ENCODE data around the gene HTT.
"Not testable (repeated sequence)": the region's sequence is repeated elsewhere in the genome, so short reads cannot be mapped to it uniquely, and the experiment has no call there.

The HTT gene

DNA sequence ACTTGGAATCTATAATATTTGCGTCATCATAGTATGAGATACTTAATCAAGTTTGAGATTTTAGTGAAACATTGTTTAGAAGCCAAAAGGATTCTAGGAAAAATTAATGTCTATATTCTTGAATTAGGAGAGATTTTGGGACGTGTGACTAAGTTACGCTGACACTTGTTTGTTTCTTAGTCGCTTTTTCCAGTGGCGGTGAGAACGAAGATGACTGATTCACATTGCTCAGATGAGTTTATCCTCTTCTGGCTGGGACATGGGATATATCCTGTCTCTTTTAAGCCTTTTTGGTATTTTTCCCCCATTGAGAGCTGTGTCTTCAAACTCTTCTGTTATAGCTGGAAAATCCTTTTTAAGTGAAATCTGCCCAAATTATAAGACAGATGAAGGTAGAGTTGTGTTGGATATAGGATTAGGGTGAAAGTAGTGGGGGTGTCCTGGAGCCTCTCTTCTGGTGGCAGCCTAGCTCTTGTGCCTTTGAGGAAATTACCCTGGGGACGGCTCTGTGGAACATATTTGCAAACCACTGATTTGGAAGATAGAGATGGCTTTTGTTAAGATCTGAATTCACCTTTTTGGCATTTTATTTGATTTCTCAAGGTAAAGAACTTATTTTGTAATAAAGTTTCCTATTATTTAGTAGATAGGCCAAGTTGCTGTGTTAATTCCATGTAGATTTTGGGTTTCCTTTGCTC is 49.7 kb downstream of the HTT start:
- DNase-seq = no peak

DNA sequence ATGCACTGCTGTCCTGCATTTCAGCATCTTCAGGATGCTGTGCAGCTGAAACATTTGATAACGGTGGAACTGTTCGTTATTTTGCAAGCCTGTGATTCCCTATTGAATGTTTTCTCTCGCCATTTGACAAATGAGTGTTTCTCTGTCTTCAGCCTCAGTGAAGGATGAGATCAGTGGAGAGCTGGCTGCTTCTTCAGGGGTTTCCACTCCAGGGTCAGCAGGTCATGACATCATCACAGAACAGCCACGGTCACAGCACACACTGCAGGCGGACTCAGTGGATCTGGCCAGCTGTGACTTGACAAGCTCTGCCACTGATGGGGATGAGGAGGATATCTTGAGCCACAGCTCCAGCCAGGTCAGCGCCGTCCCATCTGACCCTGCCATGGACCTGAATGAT is 52.6 kb downstream of the HTT start:
- no peak for DNase-seq

DNA sequence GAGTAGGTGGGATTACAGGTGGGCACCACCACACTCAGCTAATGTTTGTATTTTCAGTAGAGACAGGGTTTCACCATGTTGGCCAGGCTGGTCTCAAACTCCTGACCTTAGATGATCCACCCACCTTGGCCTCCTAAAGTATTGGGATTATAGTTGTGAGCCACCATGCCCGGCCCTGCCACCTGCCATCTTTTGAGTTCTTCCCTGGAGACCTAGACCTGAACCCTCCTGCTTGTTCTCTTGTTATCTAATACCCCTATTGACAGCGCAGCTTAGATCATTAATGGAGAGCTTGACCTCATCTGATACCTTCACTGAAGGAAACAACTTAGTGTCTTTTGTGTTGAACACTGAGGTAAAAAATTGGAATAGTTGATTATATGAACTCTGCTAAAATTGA is 53.6 kb downstream of the HTT start:
- DNase-seq = no peak

DNA sequence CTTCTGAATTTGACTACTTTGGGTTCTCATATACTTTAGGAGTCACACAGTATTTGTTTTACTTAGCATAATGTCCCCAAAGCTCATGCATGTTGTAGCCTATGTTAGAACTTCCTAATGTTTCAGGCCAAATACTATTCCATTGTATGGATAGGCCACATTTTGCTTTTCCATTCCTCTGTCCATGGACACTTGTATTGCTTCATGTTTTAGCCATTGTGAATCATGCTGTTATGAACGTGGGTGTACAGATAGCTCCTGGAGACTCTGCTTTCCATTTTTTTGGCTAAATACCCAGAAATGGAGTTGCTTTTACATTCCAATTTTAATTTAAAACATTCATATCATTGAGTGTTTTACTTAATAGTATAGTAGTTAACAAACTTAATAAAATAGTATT is 54.5 kb downstream of the HTT start:
- no peak for DNase-seq

DNA sequence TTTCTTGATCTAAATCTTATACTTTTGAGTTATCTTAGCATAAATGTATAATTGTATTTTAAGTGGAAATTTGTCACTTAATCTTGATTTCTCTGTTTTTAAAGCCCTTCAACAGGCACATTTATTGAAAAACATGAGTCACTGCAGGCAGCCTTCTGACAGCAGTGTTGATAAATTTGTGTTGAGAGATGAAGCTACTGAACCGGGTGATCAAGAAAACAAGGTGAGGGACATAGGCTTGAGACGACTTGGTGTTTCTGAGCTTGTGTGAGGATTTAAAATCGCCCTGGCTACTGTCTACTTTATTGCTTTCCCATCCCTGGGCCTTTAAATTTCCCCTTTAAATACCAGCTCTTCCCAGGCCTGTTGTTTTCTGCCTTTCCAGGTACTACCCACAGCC is 55.7 kb downstream of the HTT start:
- DNase-seq = no peak

DNA sequence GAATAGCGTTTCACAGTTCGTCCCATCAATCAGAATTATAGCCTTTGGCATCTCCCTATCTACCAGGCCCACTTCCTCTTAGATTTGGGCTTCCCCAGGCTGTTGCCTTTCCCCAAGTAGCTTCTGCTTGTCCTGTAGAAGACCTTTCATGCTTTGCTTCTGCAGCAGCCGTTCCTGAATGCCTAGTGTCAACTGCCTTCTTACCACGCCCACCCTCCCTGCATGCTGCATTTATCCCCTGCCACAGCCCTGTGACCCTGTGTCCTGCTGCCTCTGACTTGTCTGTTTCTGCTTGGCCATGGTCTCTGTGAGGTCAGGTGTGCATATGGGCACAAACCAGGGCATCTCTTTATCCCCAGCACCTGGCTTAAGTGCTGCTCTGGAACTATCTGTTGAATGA is 56.3 kb downstream of the HTT start:
- no peak for DNase-seq

DNA sequence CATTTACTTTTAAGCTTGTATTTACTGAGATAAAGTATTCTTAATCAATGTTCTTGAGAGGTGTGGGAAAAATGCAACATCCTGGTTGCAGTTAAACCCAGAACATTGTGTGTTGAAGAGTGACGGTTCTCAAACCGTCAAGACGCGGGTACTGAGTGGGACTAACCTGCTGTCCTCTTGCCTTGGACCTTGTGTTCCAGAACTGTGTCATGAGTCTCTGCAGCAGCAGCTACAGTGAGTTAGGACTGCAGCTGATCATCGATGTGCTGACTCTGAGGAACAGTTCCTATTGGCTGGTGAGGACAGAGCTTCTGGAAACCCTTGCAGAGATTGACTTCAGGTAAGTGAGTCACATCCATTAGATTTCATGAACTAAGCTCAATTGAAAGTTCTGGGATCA is 59.7 kb downstream of the HTT start:
- no peak for DNase-seq

DNA sequence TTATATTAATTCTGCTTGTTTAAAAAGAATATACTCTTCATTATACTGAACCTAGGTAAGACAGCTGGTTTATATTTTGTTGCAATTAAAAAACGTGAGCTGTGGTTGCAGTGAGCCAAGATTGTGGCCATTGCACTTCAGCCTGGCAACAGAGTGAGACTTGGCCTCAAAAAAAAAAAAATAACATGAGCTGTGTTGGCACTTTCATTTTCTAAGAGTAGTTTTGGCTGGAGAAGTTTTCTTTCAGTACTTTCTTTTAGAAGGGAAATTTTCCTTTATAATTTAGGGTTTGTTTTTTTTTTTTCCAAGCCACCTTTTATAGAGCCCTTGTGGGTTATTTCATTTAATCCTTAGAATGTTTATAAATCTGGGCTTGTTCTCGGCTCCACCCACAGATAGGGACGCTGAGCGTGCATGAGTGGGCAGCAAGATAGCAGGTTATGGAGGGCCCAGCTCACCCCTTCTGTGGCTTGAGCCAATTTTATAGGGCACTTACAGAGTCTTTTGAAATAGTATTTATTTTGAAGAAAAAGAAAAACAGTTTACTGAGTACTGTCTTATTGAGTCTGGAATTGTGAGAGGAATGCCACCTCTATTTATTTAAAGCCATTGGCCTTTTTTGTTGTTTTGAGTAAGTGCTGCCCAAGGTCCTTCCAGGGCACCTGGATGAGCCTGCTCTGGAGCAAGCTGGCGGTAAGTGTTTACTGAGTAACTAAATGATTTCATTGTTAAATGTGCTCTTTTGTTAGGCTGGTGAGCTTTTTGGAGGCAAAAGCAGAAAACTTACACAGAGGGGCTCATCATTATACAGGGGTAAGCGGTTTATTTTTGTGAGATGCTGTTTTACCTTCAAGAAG is 60.9 kb downstream of the HTT start:
- DNase-seq = no peak

DNA sequence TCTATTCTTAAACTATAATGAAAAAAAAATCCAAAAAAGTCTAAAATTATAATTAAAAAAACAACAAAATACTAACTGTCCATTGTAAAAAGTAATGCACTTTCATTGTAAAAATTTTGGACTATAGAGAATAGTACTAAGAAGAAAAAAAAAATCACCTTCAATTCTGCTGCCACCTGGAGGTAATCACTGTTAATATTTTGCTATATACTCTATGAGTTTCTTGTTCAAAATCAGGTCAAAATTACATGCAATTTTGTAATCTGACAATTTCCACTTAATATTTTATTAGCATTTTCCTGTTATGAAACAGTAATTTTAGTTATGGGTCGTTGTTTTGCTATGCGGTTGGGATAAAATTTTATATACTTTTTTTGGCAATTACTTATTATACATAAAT is 62.0 kb downstream of the HTT start:
- no peak for DNase-seq

DNA sequence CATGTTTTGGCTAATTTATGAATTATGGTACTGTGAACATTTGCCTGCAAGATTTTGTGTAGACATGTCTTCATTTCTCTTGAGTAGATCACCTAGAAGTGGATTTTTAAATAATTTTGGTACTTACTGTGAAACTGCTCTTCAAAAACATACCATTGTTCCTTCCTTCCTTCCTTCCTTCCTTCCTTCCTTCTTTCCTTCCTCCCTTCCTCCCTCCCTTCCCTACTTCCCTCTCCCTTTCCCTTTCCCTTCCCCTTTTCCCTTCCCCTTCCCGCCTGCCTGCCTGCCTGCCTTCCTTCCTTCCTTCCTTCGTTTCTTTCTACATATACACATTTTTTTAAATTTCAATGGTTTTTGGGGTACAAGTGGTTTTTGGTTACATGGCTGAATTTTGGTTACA is 63.4 kb downstream of the HTT start:
- DNase-seq = no peak

DNA sequence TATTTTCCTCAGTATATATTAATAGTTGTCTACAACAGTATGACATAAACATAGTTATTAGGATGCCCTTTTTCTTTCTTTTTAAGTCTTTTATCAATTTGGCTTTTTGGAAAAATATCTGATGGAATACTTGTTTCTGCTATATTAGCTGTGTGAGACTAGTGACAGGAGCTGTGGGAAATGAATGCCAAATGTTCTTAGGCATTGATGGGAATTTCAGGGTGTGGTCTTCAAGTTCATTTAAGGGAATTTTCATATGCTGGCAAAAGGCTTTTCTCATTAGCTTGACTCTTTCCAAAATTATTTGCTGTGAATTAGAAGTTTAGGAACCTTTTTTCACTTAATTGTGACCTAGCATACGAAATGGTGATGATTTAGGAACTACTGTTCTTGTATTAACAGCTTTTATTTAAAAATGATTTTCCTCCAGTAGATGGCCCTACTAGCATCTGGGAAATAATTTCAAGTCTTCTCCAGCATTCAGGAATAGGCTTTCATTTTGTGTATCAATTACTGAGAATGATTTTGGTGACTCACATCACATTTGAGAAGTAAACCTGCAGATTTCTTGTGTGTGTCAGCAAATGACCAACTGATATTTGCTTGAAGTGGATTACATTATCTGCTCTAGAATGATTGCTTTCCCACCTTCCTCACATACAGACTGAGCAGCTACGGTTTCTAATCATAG is 70.9 kb downstream of the HTT start:
- DNase-seq = no peak

DNA sequence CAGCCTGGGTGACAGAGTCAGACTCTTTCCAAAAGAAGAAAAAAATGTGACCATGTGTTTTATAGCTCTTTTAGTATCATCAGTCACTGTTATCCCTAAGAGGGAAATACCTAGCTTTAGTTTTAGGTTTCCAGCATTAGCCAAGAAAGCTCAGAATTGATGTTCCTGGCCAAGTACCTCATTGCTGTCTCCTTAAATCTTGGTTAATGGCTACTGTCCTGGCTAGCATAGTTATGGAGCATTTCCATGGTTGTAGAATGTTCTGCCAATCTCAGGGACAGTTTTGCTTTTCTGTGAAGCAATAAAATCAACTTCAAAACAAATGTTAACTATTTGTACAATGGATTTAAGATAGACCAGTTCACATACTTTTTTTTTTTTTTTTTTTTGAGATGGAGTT is 74.4 kb downstream of the HTT start:
- no peak for DNase-seq

DNA sequence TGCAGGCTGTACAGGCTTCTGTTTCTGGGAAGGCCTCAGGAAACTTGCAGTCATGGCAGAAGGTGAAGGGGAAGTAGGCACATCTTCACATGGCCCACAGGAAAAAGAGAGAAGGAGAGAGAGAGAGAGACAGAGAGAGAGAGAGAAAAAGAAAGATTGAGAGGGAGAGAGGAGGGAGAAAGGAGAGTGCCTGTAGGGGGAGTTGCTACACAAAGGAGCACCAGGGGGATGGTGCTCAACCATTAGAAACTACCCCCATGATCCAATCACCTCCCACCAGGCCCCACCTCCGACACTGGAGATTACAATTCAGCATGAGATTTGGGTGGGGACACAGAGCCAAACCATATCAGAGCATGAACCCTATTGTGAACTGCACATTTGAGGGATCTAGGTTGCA is 76.8 kb downstream of the HTT start:
- not testable (repeated sequence) for DNase-seq

DNA sequence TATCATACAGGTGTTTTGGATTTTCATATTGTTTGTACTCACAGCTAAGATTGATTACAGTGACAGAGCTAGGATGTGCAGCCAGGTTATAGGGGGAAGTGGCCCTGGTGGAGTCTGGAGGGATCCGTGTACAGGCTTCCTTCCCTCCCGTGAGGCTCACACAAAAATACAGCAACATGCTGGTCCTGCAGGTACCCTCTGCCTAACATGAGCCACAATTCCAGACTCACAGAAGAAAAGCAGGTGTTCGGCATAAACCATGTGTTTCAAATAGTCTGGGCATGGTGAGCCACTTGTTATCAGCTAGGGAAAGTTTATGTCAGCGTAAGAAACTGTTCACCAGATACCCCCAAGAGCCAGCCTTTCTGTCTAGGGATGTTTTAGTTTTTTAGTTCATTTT is 82.9 kb downstream of the HTT start:
- no peak for DNase-seq

DNA sequence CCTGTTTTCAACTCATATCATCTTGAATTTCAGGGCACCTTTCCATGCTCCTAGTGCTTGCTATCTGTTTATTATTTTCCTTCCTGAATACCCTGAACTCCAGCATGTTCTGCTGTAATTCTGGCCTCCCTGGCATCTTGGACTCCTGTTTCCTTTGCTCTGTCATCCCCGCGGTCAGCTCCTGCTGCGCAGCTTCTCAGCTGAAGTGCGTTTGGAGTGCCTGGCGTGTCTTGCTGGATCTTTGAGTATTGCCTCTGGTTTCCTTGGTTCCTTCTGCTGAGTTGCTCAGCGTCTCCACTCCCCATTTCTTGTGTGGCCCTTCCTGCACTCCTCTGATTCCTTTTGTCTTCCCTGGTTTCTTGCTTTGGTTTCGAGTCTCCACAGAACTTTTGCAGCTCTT is 84.4 kb downstream of the HTT start:
- no peak for DNase-seq

DNA sequence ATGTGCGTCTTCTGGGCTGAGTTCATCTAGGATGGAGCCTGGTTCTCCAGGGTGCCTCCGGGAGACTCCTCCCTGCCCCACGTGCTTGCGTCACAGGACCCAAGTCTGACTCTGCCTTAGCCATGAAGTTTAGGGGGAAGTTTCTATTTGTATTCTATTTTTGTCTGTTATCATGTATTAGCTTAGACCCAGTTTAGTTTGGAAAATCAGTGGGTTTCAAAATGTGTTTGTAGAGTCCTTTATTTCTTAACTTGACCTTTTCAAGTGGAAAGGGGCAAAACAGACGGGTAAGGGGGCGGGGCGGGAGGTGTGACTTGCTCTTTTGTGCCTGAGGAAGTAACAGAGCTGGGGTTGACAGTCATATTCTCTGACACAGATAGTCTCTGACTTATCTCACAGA is 86.0 kb downstream of the HTT start:
- no peak for DNase-seq

DNA sequence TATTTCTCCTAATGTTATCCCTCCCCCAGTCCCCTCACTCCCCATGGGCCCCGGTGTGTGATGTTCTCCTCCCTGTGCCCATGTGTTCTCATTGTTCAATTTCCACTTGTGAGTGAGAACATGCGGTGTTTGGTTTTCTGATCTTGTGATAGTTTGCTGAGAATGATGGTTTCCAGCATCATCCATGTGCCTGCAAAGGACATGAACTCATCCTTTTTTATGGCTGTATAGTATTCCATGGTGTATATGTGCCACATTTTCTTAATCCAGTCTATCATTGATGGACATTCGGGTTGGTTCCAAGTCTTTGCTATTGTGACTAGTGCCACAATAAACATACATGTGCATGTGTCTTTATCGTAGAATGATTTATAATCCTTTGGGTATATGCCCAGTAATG is 86.6 kb downstream of the HTT start:
- not testable (repeated sequence) for DNase-seq

DNA sequence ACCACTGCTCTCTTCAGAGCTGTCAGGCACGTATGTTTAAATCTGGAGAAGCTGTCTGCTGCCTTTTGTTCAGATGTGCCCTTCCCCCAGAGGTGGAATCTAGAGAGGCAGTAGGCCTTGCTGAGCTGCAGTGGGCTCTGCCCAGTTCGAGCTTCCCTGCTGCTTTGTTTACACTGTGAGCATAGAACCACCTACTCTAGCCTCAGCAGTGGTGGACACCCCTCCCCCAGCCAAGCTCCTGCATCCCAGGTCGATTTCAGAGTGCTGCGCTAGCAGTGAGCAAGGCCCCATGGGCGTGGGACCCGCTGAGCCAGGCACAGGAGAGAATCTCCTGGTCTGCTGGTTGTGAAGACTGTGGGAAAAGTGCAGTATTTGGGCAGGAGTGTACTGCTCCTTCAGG is 92.0 kb downstream of the HTT start:
- DNase-seq = not testable (repeated sequence)

DNA sequence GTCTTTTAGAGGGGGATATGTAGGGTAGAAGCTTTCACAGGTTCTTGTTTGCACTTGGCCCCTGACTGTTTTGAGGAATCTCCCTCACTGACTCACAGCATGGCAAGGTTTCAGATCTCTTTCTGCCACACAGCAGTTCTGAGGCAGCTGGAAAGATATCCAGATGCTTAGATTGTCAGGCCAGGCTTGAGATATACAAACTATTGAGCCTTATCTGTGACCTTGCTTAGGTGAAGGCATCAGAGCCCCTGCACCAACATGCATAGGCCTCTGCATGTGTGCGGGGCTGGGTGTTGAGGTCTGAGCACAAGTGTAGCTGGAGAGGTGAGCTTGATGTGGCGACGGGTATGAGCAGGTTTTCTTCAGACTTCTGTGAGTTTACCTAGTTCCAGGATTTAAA is 93.5 kb downstream of the HTT start:
- no peak for DNase-seq

DNA sequence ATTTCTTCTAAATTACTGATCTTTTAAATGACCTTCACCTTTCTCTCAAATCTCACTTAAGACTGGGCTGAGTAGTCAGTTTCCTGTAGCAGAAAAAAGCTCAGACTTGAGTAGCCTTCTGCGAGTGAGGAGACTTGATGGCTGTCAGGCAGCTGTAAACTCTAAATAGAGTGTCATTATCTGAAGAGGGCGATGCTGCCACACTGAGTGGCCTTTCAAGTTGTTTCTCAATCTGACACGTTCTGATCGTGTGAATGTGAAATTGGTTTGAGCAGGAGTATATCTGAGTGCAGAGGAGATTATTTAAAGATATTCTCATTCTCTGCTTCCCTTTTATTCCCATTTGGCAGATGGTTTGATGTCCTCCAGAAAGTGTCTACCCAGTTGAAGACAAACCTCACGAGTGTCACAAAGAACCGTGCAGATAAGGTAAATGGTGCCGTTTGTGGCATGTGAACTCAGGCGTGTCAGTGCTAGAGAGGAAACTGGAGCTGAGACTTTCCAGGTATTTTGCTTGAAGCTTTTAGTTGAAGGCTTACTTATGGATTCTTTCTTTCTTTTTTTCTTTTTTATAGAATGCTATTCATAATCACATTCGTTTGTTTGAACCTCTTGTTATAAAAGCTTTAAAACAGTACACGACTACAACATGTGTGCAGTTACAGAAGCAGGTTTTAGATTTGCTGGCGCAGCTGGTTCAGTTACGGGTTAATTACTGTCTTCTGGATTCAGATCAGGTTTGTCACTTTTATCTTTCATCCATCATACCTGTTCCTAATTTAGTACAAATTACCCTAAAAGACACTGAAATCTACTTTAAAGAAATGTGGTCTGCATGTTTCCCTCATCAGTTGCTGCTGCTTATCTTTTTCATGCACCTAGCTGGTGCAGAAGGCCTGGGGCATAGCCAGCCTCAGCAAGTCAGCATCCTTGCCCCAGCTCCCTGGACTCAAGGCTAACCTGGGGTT is 100.2 kb downstream of the HTT start:
- no peak for DNase-seq

DNA sequence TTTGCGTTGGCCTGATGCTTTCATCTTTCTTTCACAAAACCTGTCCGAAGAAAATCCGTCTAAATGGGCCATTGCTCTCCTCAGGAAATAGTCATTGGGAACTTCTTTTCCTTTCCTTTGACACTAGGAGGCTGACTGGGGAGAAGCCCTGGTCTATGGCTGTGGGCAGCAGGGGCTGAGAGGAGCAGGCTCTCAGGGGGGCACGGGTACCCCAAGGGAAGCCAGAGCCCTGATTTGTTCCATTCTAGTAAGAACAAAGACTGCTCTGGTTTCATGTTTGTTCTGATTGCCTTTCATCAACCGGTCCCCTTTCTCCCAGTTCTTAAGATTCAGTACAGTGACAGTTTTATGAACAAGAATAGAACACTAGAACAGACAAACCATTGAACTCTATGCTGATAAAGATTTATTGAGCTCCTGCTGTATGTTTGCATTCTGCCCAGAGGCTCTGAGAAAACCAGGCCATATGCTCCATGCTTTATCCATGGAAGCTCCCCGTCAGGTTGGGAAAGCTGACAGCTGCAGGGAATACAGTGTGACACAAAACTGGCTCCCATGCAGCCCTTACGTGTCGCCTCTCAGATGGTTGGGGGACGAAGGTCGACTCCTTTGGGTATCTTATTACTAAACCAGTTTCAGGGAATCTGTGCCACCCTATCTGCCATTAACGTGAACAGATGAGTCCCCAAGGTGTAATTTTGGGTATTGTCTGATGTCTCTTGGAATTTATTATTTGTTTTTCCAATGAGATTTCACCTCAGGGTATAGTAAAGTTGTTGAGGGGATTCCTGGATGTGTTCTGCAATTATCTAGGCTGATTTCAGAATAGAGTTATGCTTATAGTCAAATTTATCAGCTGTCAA is 102.1 kb downstream of the HTT start:
- DNase-seq = no peak

DNA sequence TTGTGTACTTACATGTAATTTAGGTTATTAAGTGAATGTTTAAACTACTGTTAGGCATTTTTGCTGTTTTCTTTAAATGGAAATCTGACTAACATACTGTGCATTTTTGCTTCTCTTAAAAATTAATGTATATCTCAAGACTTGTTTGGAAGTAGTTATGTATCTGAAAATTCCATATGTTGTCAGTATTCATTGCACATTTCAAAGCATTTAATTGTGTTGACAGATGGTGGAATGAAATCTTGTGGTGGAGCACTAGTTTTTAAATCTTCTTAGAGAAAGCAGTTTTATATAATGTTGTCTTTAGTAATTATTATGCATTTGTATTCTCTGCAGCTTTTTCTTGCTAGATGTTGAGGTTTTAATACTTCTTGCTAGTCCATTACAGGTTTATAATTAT is 102.9 kb downstream of the HTT start:
- DNase-seq = no peak

All from SHP77 (cell line).